Measurements from ENCODE around the gene UBXN10.

DNA sequence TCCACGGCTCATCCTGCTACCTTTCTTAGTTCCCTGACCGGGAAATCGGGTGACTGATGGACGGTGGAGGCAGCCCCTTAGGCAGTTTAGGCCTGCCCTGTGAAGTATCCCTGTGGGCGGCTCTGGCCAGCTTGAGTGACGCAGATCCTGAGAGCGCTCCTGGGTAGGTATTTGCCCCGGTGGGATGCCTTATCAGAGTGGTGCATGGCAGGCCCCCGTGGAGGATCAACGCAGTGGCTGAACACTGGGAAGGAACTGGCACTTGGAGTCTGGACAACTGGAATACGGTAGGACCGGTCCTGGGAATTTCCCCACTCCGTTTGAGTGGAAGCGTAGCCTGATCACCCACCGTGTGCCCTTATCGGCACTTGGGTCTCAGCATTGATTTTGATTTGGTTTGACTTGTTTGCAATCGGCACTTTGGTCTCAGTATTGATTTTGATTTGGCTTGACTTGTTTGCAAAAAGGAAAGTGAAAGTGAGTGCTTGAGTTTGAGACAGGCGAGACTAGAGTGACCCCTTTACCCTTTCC is 31.5 kb upstream of the UBXN10 start:
- TF ChIP-seq, protein P1, sequence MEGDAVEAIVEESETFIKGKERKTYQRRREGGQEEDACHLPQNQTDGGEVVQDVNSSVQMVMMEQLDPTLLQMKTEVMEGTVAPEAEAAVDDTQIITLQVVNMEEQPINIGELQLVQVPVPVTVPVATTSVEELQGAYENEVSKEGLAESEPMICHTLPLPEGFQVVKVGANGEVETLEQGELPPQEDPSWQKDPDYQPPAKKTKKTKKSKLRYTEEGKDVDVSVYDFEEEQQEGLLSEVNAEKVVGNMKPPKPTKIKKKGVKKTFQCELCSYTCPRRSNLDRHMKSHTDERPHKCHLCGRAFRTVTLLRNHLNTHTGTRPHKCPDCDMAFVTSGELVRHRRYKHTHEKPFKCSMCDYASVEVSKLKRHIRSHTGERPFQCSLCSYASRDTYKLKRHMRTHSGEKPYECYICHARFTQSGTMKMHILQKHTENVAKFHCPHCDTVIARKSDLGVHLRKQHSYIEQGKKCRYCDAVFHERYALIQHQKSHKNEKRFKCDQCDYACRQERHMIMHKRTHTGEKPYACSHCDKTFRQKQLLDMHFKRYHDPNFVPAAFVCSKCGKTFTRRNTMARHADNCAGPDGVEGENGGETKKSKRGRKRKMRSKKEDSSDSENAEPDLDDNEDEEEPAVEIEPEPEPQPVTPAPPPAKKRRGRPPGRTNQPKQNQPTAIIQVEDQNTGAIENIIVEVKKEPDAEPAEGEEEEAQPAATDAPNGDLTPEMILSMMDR (IDR thresholded peaks at IDR 0.05): no peak
- no peak for TF ChIP-seq POLR2A (IDR thresholded peaks at IDR 0.05)
